A549 (cell line): ENCODE measurements around the gene RGS14.

ENCODE experiments used
- CTCF ChIP-seq: fragments of >200 bp; sonication (Bioruptor Twin); formaldehyde crosslinking; IDR thresholded peaks from 3 replicates; pipeline ENCODE4 v1.5.1; 2016
- MAZ ChIP-seq: fragments of 150-350 bp; IDR thresholded peaks from 2 replicates; pipeline ENCODE4 v1.6.1; 2014; ENCODE audit warnings: antibody characterized with exemption, low read depth, low read length, borderline replicate concordance
- POLR2A ChIP-seq: IDR thresholded peaks from 2 replicates; pipeline ENCODE4 v1.6.1; 2012; ENCODE audit warnings: mild to moderate bottlenecking, low read length
- TF ChIP-seq, protein P1 (sequence below): fragments of >200 bp; sonication (Bioruptor Twin); formaldehyde crosslinking; IDR thresholded peaks from 3 replicates; pipeline ENCODE4 v1.6.1; 2016

GRCh38 chr5:177357459-177358351 lies at the start of gene RGS14:
- TF ChIP-seq CTCF (no peak), POLR2A (no peak), MAZ (no peak)
- TF ChIP-seq, protein P1, sequence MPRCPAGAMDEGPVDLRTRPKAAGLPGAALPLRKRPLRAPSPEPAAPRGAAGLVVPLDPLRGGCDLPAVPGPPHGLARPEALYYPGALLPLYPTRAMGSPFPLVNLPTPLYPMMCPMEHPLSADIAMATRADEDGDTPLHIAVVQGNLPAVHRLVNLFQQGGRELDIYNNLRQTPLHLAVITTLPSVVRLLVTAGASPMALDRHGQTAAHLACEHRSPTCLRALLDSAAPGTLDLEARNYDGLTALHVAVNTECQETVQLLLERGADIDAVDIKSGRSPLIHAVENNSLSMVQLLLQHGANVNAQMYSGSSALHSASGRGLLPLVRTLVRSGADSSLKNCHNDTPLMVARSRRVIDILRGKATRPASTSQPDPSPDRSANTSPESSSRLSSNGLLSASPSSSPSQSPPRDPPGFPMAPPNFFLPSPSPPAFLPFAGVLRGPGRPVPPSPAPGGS = no peak
